Measurements from ENCODE around the gene ZNF90.
A peak's percentile ranks its signal among the peaks of the same experiment; 100 is the strongest.
"Not testable (repeated sequence)": the region's sequence is repeated elsewhere in the genome, so short reads cannot be mapped to it uniquely, and the experiment has no call there.

The ZNF90 gene

GRCh38 chr19:20107301-20107700, 29.5 kb downstream of the ZNF90 start:
- no peak for DNase-seq

GRCh38 chr19:20118064-20118839, 40.5 kb downstream of the ZNF90 start:
- DNase-seq = not testable (repeated sequence)

DNA sequence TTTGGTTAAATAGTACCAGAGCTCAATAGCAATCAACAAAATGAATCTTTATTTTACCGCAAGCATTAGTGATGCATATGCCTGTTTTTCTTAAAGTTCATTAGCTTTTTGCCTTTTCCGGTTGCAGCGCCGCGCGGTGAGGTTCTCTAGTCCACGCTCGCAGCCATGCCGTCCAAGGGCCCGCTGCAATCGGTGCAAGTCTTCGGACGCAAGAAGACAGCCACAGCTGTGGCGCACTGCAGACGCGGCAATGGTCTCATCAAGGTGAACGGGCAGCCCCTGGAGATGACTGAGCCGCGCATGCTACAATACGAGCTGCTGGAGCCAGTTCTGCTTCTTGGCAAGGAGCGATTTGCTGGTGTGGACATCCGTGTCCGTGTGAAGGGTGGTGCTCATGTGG, 47.1 kb downstream of the ZNF90 start:
- DNase-seq = no peak

GRCh38 chr19:20132933-20133332, 55.1 kb downstream of the ZNF90 start:
- DNase-seq = not testable (repeated sequence)

DNA sequence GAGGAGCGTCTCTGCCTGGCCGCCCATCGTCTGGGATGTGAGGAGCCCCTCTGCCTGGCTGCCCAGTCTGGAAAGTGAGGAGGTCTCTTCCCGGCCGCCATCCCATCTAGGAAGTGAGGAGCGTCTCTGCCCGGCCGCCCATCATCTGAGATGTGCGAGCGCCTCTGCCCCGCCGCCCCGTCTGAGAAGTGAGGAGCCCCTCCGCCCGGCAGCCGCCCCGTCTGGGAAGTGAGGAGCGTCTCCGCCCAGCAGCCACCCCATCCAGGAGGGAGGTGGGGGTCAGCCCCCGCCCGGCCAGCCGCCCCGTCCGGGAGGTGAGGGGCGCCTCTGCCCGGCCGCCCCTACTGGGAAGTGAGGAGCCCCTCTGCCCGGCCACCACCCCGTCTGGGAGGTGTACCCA, 59.9 kb downstream of the ZNF90 start:
- DNase-seq = not testable (repeated sequence)

- DNase-seq = no peak
Observed at GRCh38 chr19:20151617-20152145, 73.9 kb downstream of the ZNF90 start.

DNA sequence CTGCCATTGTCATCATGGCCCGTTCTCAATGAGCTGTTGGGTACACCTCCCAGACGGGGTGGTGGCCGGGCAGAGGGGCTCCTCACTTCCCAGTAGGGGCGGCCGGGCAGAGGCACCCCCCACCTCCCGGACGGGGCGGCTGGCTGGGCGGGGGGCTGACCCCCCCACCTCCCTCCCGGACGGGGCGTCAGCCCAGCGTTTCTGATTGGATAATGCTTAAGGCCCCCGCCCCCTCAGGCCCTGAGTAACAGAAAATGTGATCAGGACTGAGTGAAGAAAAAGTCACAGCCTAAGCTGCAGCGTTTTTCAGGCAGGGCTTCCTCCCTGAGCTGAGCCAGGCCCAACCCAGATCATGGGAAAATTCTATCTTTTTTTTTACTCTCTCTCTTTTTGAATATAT, 74.7 kb downstream of the ZNF90 start:
- DNase-seq = not testable (repeated sequence)

DNA sequence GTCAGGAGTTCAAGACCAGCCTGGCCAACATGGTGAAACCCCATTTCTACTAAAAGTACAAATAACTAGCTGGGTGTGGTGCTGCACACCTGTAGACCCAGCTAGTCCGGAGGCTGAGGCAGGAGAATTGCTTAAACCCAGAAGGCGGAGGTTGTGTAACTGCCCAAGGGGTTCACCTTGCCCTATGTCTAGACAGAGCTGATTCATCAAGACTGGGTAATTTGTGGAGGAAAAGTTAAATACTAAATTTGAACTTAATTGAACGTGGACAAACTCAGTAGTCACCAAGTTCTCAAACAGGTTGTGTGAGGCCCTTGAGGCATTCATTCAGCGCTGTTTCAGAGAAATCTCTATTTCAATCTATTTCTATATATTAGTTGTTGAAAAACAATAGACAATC, 75.5 kb downstream of the ZNF90 start:
- DNase-seq = no peak

GRCh38 chr19:20154636-20155035, 76.8 kb downstream of the ZNF90 start:
- no peak for DNase-seq

DNA sequence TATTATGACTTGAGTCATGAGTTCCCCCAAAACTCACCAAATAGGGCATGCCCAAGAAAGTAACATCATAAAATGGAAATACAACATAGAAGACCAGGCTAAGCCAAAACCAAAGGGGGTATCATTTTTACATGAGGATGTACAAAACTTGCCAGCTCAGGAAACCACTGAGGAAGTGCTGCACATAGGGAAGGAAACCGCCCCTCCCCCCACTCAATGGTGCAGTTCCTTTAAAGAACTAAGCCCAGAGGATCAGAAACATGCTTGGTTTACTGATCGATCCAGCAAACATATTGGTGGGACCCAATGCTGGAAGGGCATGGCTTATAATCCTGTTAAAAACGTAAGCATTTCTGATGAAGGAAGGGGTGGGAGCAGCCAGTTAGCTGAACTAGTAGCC, 85.0 kb downstream of the ZNF90 start:
- DNase-seq = no peak

DNA sequence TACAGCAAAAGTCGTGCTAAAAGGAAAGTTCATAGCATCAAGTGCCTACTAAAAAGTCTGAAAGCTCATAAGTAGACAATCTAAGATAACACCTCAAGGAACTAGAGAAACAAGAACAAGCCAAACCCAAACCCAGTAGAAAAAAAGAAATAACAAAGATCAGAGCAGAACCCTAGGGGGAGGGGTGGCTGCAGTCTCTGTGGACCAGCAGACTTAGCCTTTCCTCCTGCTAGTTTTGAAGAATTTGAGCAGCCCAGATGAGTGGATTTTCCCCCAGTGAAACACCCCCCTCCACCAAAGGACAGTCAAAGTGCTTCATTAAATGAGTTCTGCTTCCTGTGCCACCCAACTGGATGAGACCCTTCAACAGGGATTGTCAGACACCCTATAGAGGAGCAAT, 86.7 kb downstream of the ZNF90 start:
- DNase-seq = no peak

GRCh38 chr19:20165971-20166592, 88.3 kb downstream of the ZNF90 start:
- no peak for DNase-seq

DNA sequence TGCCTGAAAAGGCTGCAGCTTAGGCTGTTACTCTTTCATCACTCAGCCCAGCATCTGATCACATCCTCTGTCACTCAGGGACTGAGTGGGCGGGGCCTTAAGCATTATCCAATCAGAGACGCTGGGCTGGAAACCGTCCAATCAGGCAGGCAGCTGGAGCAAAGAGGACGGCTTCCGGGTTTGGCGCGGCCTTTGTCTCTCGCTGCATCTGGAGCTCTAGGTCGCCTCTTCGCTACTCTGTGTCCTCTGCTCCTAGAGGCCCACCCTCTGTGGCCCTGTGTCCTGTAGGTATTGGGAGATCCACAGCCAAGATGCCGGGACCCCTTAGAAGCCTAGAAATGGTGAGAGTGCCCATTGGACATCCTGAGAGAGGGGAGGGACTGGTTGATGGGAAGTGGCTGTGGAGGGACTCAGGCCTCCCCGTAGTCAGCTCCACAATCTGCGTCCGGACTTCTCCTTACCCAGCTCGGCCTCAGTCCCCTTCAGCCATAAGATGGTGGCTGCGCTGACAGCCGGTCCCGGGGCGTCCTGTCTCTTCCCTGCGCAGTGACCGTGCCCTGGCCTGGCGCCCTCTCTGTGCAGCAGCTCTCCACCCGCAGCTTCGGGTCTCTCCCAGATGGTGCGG, 89.3 kb downstream of the ZNF90 start, which contains the start of gene ZNF486:
Gene ZNF486, plus strand, starts transcription at position 195 of the 625 bp plus-strand sequence. Its CDS starts 117 bp downstream, at position 312.
- peak; percentile 92 to 93 for DNase-seq

DNA sequence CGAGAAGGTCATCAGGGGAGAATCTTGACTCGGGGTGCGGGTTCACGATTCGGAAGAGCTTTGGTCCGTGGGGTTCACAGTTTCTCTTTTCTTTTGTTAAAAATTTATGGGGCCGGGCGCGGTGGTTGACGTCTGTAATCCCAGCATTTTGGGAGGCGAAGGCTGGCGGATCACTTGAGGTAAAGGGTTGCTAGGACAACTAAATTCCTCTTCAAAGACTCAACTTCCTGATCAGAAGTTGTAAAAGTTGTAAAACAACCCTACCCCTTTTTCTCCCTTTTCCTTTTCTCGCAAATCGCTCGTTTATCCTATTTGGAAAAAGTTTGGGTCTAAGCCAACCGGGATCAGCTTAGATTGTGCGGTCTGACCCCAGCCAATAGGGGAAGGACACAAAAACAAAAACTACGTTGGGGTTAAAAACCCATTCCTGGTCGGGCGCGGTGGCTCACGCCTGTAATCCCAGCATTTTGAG, 89.9 kb downstream of the ZNF90 start:
- DNase-seq = no peak
